ENCODE results near the gene NFATC3. TPM values are rescaled to one million over a fixed set of nuclear protein-coding genes. Genes with fewer than 3 reads are reported as not detected.

The NFATC3 gene
- polyA plus RNA-seq, 3 donors, result 14.3 to 21.8 (median 15.8) TPM

- H3K4me1 Mint-ChIP-seq, result peaks cover 8% of the 10 kb centered on the region
Observed at GRCh38 chr16:68272507-68273209, 187.5 kb downstream of the NFATC3 start.

GRCh38 chr16:68273459-68273858 is 188.3 kb downstream of the NFATC3 start:
- no peak for TF ChIP-seq CTCF (IDR thresholded peaks at IDR 0.05)
- Histone ChIP-seq H2AFZ (ENCODE audit: insufficient read depth, low read depth, low read length, poor library complexity, severe bottlenecking) (no peak overlapping the region), H3K9ac (ENCODE audit: insufficient read depth, low read length, poor library complexity, severe bottlenecking) (no peak overlapping the region), H3K36me3 (replicated peaks in 1 of 2; ENCODE audit: control insufficient read depth in 1 of 2, insufficient read depth in 2 of 2, low read length in 2 of 2) (peaks cover 12 to 63% of the 10 kb centered on the region in 2 donors), H3K27ac (ENCODE audit: low read depth in 1 of 2, low read length in 2 of 2) (no peak overlapping the region), H4K20me1 (ENCODE audit: insufficient read depth, low read length) (peaks cover 57% of the 10 kb centered on the region), H3K4me3 (replicated peaks in 1 of 3; ENCODE audit: low read depth in 2 of 3, low read length in 3 of 3) (no peak overlapping the region), H3K27me3 (ENCODE audit: control insufficient read depth in 2 of 2, insufficient read depth in 2 of 2, low read length in 2 of 2) (no peaks in the 10 kb centered on the region), H3K79me2 (ENCODE audit: insufficient read depth, low read length) (peaks cover 50% of the 10 kb centered on the region), H3K4me1 (ENCODE audit: control insufficient read depth in 1 of 2, insufficient read depth in 2 of 2, low read length in 2 of 2) (no peaks in the 10 kb centered on the region), H3K4me2 (replicated peaks; ENCODE audit: extremely low read depth, low read length, poor library complexity, severe bottlenecking) (no peak overlapping the region), H3K9me3 (replicated peaks in 1 of 2; ENCODE audit: control insufficient read depth in 1 of 2, insufficient read depth in 1 of 2, low read length in 2 of 2) (no peaks in the 10 kb centered on the region)
- no peaks in the 10 kb centered on the region for H3K9me3 Mint-ChIP-seq
- DNase-seq, result no peak
- H3K27ac Mint-ChIP-seq, result no peak overlapping the region
- H3K36me3 Mint-ChIP-seq, result peaks cover 44 to 72% of the 10 kb centered on the region in 2 donors
- no peak overlapping the region for H3K4me3 Mint-ChIP-seq
- 93% methylated on average over 2 of the region's 5 CpGs for WGBS (ENCODE audit: insufficient coverage)
- intact Hi-C loops (cut with micrococcal nuclease), result no loop called here
- peaks cover 0 to 1% (median 0%) of the 10 kb centered on the region in 3 donors for H3K27me3 Mint-ChIP-seq (ENCODE audit: low read depth in 3 of 3)
- H3K4me1 Mint-ChIP-seq, result peaks cover 6% of the 10 kb centered on the region

More at GRCh38 chr16:68272507-68273209, 187.5 kb downstream of the NFATC3 start:
- Histone ChIP-seq H3K4me3 (replicated peaks in 1 of 3; ENCODE audit: low read depth in 2 of 3, low read length in 3 of 3) (no peak overlapping the region), H4K20me1 (ENCODE audit: insufficient read depth, low read length) (peaks cover 65% of the 10 kb centered on the region), H3K79me2 (ENCODE audit: insufficient read depth, low read length) (peaks cover 58% of the 10 kb centered on the region), H3K4me1 (ENCODE audit: control insufficient read depth in 1 of 2, insufficient read depth in 2 of 2, low read length in 2 of 2) (no peaks in the 10 kb centered on the region), H3K4me2 (replicated peaks; ENCODE audit: extremely low read depth, low read length, poor library complexity, severe bottlenecking) (no peak overlapping the region), H3K36me3 (replicated peaks in 1 of 2; ENCODE audit: control insufficient read depth in 1 of 2, insufficient read depth in 2 of 2, low read length in 2 of 2) (peaks cover 14 to 70% of the 10 kb centered on the region in 2 donors), H2AFZ (ENCODE audit: insufficient read depth, low read depth, low read length, poor library complexity, severe bottlenecking) (no peak overlapping the region), H3K9ac (ENCODE audit: insufficient read depth, low read length, poor library complexity, severe bottlenecking) (no peak overlapping the region), H3K9me3 (replicated peaks in 1 of 2; ENCODE audit: control insufficient read depth in 1 of 2, insufficient read depth in 1 of 2, low read length in 2 of 2) (no peaks in the 10 kb centered on the region), H3K27me3 (ENCODE audit: control insufficient read depth in 2 of 2, insufficient read depth in 2 of 2, low read length in 2 of 2) (no peaks in the 10 kb centered on the region), H3K27ac (ENCODE audit: low read depth in 1 of 2, low read length in 2 of 2) (no peak overlapping the region)
- TF ChIP-seq CTCF (IDR thresholded peaks at IDR 0.05), result no peak
- DNase-seq, result no peak
- H3K27me3 Mint-ChIP-seq (ENCODE audit: low read depth in 3 of 3), result peaks cover 0 to 1% (median 0%) of the 10 kb centered on the region in 3 donors
- peak overlapping the region in 2 of 7 donors; percentile 48 to 58 for H3K27ac Mint-ChIP-seq
- peaks cover 48 to 73% of the 10 kb centered on the region in 2 donors for H3K36me3 Mint-ChIP-seq
- H3K4me3 Mint-ChIP-seq, result no peak overlapping the region
- no CpG with 5 or more reads among the region's 4 CpGs for WGBS (ENCODE audit: insufficient coverage)
- no peaks in the 10 kb centered on the region for H3K9me3 Mint-ChIP-seq
- intact Hi-C loops (cut with micrococcal nuclease), result no loop called here

All from CD14-positive monocyte (primary cell).